GM12878 (cell line): ENCODE data around the gene CACNA1A. TPM values are rescaled to one million over a fixed set of nuclear protein-coding genes. Genes with fewer than 3 reads are reported as not detected.

ENCODE experiments used
- ATAC-seq: fragments of 200-7000 bp; cut with Tn5 transposase; 3 replicates; pipeline ENCODE4 v1.9.1; 2020; ENCODE audit warnings: mild to moderate bottlenecking, moderate library complexity
- BruUV-seq: library from RNA; stranded (reverse); fragments of 400-500 nt; replicated peaks from 2 replicates; lab custom pipeline; 2021; lab: Mats Ljungman, UMichigan
- CTCF ChIA-PET: fragments of 300-600 bp; sonication (Branson Sonifier 250); formaldehyde crosslinking; extraction: SDS; loops from one replicate; lab custom pipeline; 2021; ENCODE audit warnings: inconsistent platforms; lab: Yijun Ruan, JAX
- POLR2A ChIA-PET: fragments of 350-600 bp; formaldehyde crosslinking; extraction: SDS; loops from one replicate; lab custom pipeline; 2021; ENCODE audit warnings: inconsistent platforms; lab: Charles Lee
- RAD21 ChIA-PET: fragments of 300-600 bp; sonication (Branson Sonifier 250); formaldehyde crosslinking; loops from one replicate; lab custom pipeline; 2023; ENCODE audit warnings: antibody characterized with exemption; ENCODE audit not compliant: unreplicated experiment; lab: Charles Lee
- SMC1A ChIA-PET: fragments of 300-600 bp; sonication (Branson Sonifier 250); formaldehyde crosslinking; loops from one replicate; lab custom pipeline; 2023; ENCODE audit not compliant: unreplicated experiment, uncharacterized antibody; lab: Charles Lee
- DNase-seq: peaks from one replicate; pipeline ENCODE4 v3.0.0-alpha.2; 2011; ENCODE audit warnings: low read depth, low spot score
- FAIRE-seq: peaks from 3 replicates; lab custom pipeline; 2011; peaks lifted over from hg19 to GRCh38; lab: Jason Lieb, UNC
- H2AFZ ChIP-seq: 2 replicates; pipeline ENCODE4 v1.6.0; 2011; ENCODE audit warnings: low read depth, low read length, control low read depth; ENCODE audit not compliant: control insufficient read depth
- H3K27ac ChIP-seq: 2 replicates; pipeline ENCODE4 v1.5.1; 2011; ENCODE audit warnings: control low read depth; ENCODE audit not compliant: control insufficient read depth, insufficient read depth
- H3K27me3 ChIP-seq, 2 experiments: replicated peaks in 1 of 2; 2 replicates each; pipeline versions ENCODE4 v1.6.0 to v1.6.1; 2011; ENCODE audit warnings: low read length in 1 of 2; ENCODE audit not compliant: control insufficient read depth in 2 of 2, insufficient read depth in 2 of 2
- H3K36me3 ChIP-seq, 2 experiments: 2 replicates each; pipeline ENCODE4 v1.5.1; 2011; ENCODE audit warnings: low read length in 1 of 2; ENCODE audit not compliant: control insufficient read depth in 2 of 2, insufficient read depth in 2 of 2
- H3K4me1 ChIP-seq: 2 replicates; pipeline ENCODE4 v1.6.1; 2011; ENCODE audit warnings: mild to moderate bottlenecking, low read length, moderate library complexity, mixed read lengths; ENCODE audit not compliant: control insufficient read depth, insufficient read depth
- H3K4me2 ChIP-seq: 2 replicates; pipeline ENCODE4 v1.6.0; 2011; ENCODE audit warnings: control low read depth; ENCODE audit not compliant: control insufficient read depth, insufficient read depth
- H3K4me3 ChIP-seq: fragments of 200-600 bp; sonication (generic); 2 replicates; pipeline ENCODE4 v1.5.1; 2016
- H3K79me2 ChIP-seq: 2 replicates; pipeline ENCODE4 v1.6.0; 2011; ENCODE audit warnings: low read length; ENCODE audit not compliant: control insufficient read depth, insufficient read depth
- H3K9ac ChIP-seq: 2 replicates; pipeline ENCODE4 v1.8.0; 2011; ENCODE audit warnings: low read length, control low read depth, mixed read lengths; ENCODE audit not compliant: control insufficient read depth, insufficient read depth
- H3K9me3 ChIP-seq: replicated peaks from 3 replicates; pipeline ENCODE4 v1.5.1; 2011; ENCODE audit warnings: mild to moderate bottlenecking, low read length; ENCODE audit not compliant: control insufficient read depth, insufficient read depth
- H4K20me1 ChIP-seq: 2 replicates; pipeline ENCODE4 v1.6.0; 2011; ENCODE audit not compliant: control insufficient read depth, insufficient read depth
- IRF4 ChIP-seq: IDR thresholded peaks from 2 replicates; pipeline ENCODE4 v1.6.1; 2011; ENCODE audit warnings: low read depth, low read length
- RB1 ChIP-seq: fragments of 450-650 bp; formaldehyde crosslinking; IDR thresholded peaks from 2 replicates; pipeline ENCODE4 v1.6.1; 2017; ENCODE audit warnings: mild to moderate bottlenecking, borderline replicate concordance
- SMAD5 ChIP-seq: IDR thresholded peaks from 2 replicates; pipeline ENCODE4 v1.6.1; 2016; ENCODE audit warnings: antibody characterized with exemption, low read depth
- WGBS: methylation state at CpG from one replicate; pipeline ENCODE4 v1.1.6; 2016; ENCODE audit warnings: low lambda C conversion rate; ENCODE audit not compliant: insufficient replicate concordance, insufficient coverage; ENCODE audit errors: missing lambda C conversion rate; 5-methylcytosine and 5-hydroxymethylcytosine counted together
- in situ Hi-C: fragments of 300-500 bp; cut with MboI; formaldehyde crosslinking; loops from 9 replicates; pipeline ENCODE4 v1.14.3; 2018; ENCODE audit warnings: mixed read lengths
- intact Hi-C: fragments of 100-400 bp; cut with micrococcal nuclease; formaldehyde crosslinking; loops from one replicate; pipeline ENCODE4 v1.14.2; 2022; ENCODE audit not compliant: unreplicated experiment
- polyA plus RNA-seq, 11 experiments: library from polyadenylated mRNA; depleted of rRNA in 4 of 11; unstranded in 6 of 11; stranded (reverse) in 5 of 11; fragments of >200 nt; fragmentation: Nextera tagmentation in 4 of 11; fragmentation: Illumina TruSeq in 1 of 11; extraction: Ambion mirVana in 4 of 11; extraction: Trizol in 1 of 11; gene quantifications; 1 replicate in 1 of 11; 2 replicates in 10 of 11; pipeline versions ENCODE4 v1.2.1 to v1.2.3, GENCODE V29; 2011 to 2016; ENCODE audit warnings: inconsistent platforms in 2 of 11, missing spikeins in 2 of 11, low read depth in 1 of 11
- total RNA-seq, 4 experiments: library from RNA; depleted of rRNA in 3 of 4; stranded (reverse); fragments of >200 nt in 3 of 4; fragmentation: Illumina TruSeq in 1 of 4; extraction: Trizol in 1 of 4; gene quantifications; 2 replicates each; pipeline versions ENCODE4 v1.2.1 to v1.2.3, GENCODE V29; 2013 to 2021
- TF ChIP-seq, protein P1 (sequence below), 3 experiments: IDR thresholded peaks in 2 of 3; conservative IDR thresholded peaks in 1 of 3; 2 replicates each; pipeline ENCODE4 v1.5.1; 2011; ENCODE audit warnings: low read depth in 3 of 3, low read length in 3 of 3, mild to moderate bottlenecking in 3 of 3, control low read depth in 2 of 3, moderate library complexity in 2 of 3, inconsistent platforms in 1 of 3, mixed read lengths in 1 of 3; ENCODE audit not compliant: control insufficient read depth in 2 of 3, insufficient read depth in 1 of 3; ENCODE audit errors: extremely low read depth in 1 of 3

Gene CACNA1A
- total and polyA plus RNA-seq, 10 of the 15 experiments (the other 5 are each of a cell fraction or from before 2014, with no cell fraction given) = 1.1 to 4.4 (median 2.5) TPM

- no peak for DNase-seq
- H3K79me2 ChIP-seq = no peaks in the 10 kb centered on the region
- H3K36me3 ChIP-seq = no peaks in the 10 kb centered on the region
- H3K27me3 ChIP-seq = peaks cover 0 to 3% of the 10 kb centered on the region in 2 experiments; a peak in 3 of 4 replicates
- ATAC-seq = no peak
- SMC1A ChIA-PET = no interaction called here
- no peak overlapping the region for H3K4me3 ChIP-seq
- no peak overlapping the region for H3K9ac ChIP-seq
- H4K20me1 ChIP-seq = no peaks in the 10 kb centered on the region
- intact Hi-C loops = no loop called here
- no peak for FAIRE-seq
- no peaks in the 10 kb centered on the region for H3K4me1 ChIP-seq
- no peak overlapping the region for H3K27ac ChIP-seq
- TF ChIP-seq SMAD5 = no peak
- TF ChIP-seq, protein P1, sequence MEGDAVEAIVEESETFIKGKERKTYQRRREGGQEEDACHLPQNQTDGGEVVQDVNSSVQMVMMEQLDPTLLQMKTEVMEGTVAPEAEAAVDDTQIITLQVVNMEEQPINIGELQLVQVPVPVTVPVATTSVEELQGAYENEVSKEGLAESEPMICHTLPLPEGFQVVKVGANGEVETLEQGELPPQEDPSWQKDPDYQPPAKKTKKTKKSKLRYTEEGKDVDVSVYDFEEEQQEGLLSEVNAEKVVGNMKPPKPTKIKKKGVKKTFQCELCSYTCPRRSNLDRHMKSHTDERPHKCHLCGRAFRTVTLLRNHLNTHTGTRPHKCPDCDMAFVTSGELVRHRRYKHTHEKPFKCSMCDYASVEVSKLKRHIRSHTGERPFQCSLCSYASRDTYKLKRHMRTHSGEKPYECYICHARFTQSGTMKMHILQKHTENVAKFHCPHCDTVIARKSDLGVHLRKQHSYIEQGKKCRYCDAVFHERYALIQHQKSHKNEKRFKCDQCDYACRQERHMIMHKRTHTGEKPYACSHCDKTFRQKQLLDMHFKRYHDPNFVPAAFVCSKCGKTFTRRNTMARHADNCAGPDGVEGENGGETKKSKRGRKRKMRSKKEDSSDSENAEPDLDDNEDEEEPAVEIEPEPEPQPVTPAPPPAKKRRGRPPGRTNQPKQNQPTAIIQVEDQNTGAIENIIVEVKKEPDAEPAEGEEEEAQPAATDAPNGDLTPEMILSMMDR (IDR thresholded peaks at IDR 0.05 in 2 of 3, conservative IDR thresholded peaks at IDR 0.05 in 1 of 3; ENCODE audit: control insufficient read depth in 2 of 3, extremely low read depth in 1 of 3, insufficient read depth in 1 of 3, low read depth in 3 of 3, low read length in 3 of 3) = no peak
- TF ChIP-seq IRF4 = no peak
- no peak for TF ChIP-seq RB1
- in situ Hi-C loops = no loop called here
- H2AFZ ChIP-seq = no peak overlapping the region
- BruUV-seq = no TSS peak
- no peaks in the 10 kb centered on the region for H3K9me3 ChIP-seq
- no peak overlapping the region for H3K4me2 ChIP-seq
- POLR2A ChIA-PET = no interaction called here
- RAD21 ChIA-PET = no interaction called here
- CTCF ChIA-PET = no interaction called here
- WGBS = 31% methylated on average over 23 of the region's 24 CpGs
Observed at GRCh38 chr19:13303381-13304129, 202.7 kb downstream of the CACNA1A start.
